Right cardiac atrium (tissue), 5 donors: ENCODE data around the gene FBXO33. TPM values are rescaled to one million over a fixed set of nuclear protein-coding genes. Genes with fewer than 3 reads are reported as not detected.
"Not testable (repeated sequence)": the region's sequence is repeated elsewhere in the genome, so short reads cannot be mapped to it uniquely, and the experiment has no call there.

Experiments
- ATAC-seq, 2 donors: fragments of 200-7000 bp; cut with Tn5 transposase; one replicate each; pipeline versions ENCODE4 v1.8.0 to v1.9.1; 2020; ENCODE audit warnings: moderate library complexity in 2 of 2, mild to moderate bottlenecking in 1 of 2
- DNase-seq, 3 donors: peaks; one replicate each; pipeline ENCODE4 v3.0.0-alpha.2; 2020
- H3K27ac ChIP-seq: one replicate; pipeline ENCODE4 v1.5.1; 2013; ENCODE audit warnings: mild to moderate bottlenecking, low read length, control low read depth, moderate library complexity
- H3K27me3 ChIP-seq: one replicate; pipeline ENCODE4 v1.6.1; 2013; ENCODE audit not compliant: control insufficient read depth, insufficient read depth
- H3K4me1 ChIP-seq: one replicate; pipeline ENCODE4 v1.6.1; 2013; ENCODE audit warnings: low read length; ENCODE audit not compliant: control insufficient read depth, insufficient read depth
- H3K4me3 ChIP-seq: one replicate; pipeline ENCODE4 v1.5.1; 2013; ENCODE audit warnings: low read length, control low read depth
- H3K9me3 ChIP-seq: one replicate; pipeline ENCODE4 v1.6.1; 2013; ENCODE audit warnings: low read length; ENCODE audit not compliant: control insufficient read depth
- WGBS: extraction: QIAGEN DNeasy Blood & Tissue Kit; methylation state at CpG from one replicate; pipeline ENCODE4 v1.1.7; 2013; 5-methylcytosine and 5-hydroxymethylcytosine counted together
- intact Hi-C, 4 donors: fragments of 100-400 bp; cut with DNase I; formaldehyde crosslinking; loops; one replicate each; pipeline versions ENCODE4 v1.11.0 to v1.14.0; 2022 to 2023
- polyA plus RNA-seq: library from polyadenylated mRNA; stranded (reverse); fragments of 200-250 nt; gene quantifications from one replicate; pipeline ENCODE4 v1.2.3, GENCODE V29; 2013
- total RNA-seq, 4 donors: library from RNA; stranded (reverse); fragmentation: NEBNext Ultra II Directional; extraction: Animal tissue kit (Norgen Biotek cat#: 25700); gene quantifications; one replicate each; pipeline ENCODE4 v1.2.1, GENCODE V29; 2021
- donor health status: healthy with polysubstance abuse.
- donor health status: DM: no; HTN: yes; CAD: no.
- donor health status: DM: no; HTN: no; CAD: no.
- donor health status: DM: no; HTN: yes; CAD: no; lungs with severe emphysema.
- donor health status: DM: yes; HTN: yes; CAD: no.

The FBXO33 gene
- total and polyA plus RNA-seq, 5 donors, result 4.0 to 6.7 (median 5.4) TPM

- ATAC-seq (no peak), DNase-seq (no peak)
- Histone ChIP-seq H3K4me3 (no peak overlapping the region), H3K27me3 (no peaks in the 10 kb centered on the region), H3K27ac (no peak overlapping the region), H3K4me1 (no peaks in the 10 kb centered on the region), H3K9me3 (no peaks in the 10 kb centered on the region)
- WGBS, result 98% methylated on average over 1 of the region's 1 CpG
- intact Hi-C loops, result no loop called here
Measured at GRCh38 chr14:39372656-39373055, 59.6 kb downstream of the FBXO33 start.

- no peak overlapping the region for H3K4me3 ChIP-seq
- peak in 1 of 2 donors; percentile 48 for ATAC-seq
- peaks cover 5% of the 10 kb centered on the region for H3K4me1 ChIP-seq
- H3K27me3 ChIP-seq, result no peaks in the 10 kb centered on the region
- no peak for DNase-seq
- H3K9me3 ChIP-seq, result no peaks in the 10 kb centered on the region
- no peak overlapping the region for H3K27ac ChIP-seq
- WGBS, result 92% methylated on average over 12 of the region's 12 CpGs
- intact Hi-C loops, result no loop called here
Measured at GRCh38 chr14:39370415-39370814, 61.8 kb downstream of the FBXO33 start.

- no peak for DNase-seq
- no peak overlapping the region for H3K27ac ChIP-seq
- WGBS, result 91% methylated on average over 2 of the region's 2 CpGs
- no peaks in the 10 kb centered on the region for H3K9me3 ChIP-seq
- peaks cover 5% of the 10 kb centered on the region for H3K4me1 ChIP-seq
- no peak for ATAC-seq
- no peak overlapping the region for H3K4me3 ChIP-seq
- no peaks in the 10 kb centered on the region for H3K27me3 ChIP-seq
- intact Hi-C loops, result loop anchor here in 1 of 4 donors (10.0 kb wide), 1 partner anchor 984 kb away; no protein-coding TSS in a partner anchor
Measured at GRCh38 chr14:39369029-39369428, 63.2 kb downstream of the FBXO33 start.

- ATAC-seq, result peak; percentile 67 to 74
- Histone ChIP-seq H3K4me1 (peaks cover 5% of the 10 kb centered on the region), H3K27ac (no peak overlapping the region), H3K27me3 (no peaks in the 10 kb centered on the region), H3K4me3 (no peak overlapping the region), H3K9me3 (no peaks in the 10 kb centered on the region)
- intact Hi-C loops, result loop anchor here in 1 of 4 donors (10.0 kb wide), 1 partner anchor 984 kb away; no protein-coding TSS in a partner anchor
- WGBS, result 57% methylated on average over 4 of the region's 4 CpGs
- peak in 2 of 3 donors; percentile 23 to 53 for DNase-seq
Measured at GRCh38 chr14:39368261-39368959, 63.8 kb downstream of the FBXO33 start.

- Histone ChIP-seq H3K9me3 (no peaks in the 10 kb centered on the region), H3K27ac (no peak overlapping the region), H3K27me3 (no peaks in the 10 kb centered on the region), H3K4me1 (peaks cover 5% of the 10 kb centered on the region), H3K4me3 (no peak overlapping the region)
- DNase-seq (no peak), ATAC-seq (peak; percentile 16 to 25)
- WGBS, result 74% methylated on average over 2 of the region's 2 CpGs
- intact Hi-C loops, result loop anchor here in 1 of 4 donors (10.0 kb wide), 1 partner anchor 983 kb away; no protein-coding TSS in a partner anchor
Measured at GRCh38 chr14:39367387-39367751, 64.9 kb downstream of the FBXO33 start.

GRCh38 chr14:39366460-39367386 is 65.5 kb downstream of the FBXO33 start:
- intact Hi-C loops, result loop anchor here in 1 of 4 donors (10.0 kb wide), 1 partner anchor 982 kb away; no protein-coding TSS in a partner anchor
- 95% methylated on average over 10 of the region's 10 CpGs for WGBS
- no peaks in the 10 kb centered on the region for H3K9me3 ChIP-seq
- H3K4me3 ChIP-seq, result no peak overlapping the region
- H3K27ac ChIP-seq, result no peak overlapping the region
- H3K4me1 ChIP-seq, result peaks cover 5% of the 10 kb centered on the region
- DNase-seq (peak in 1 of 3 donors; percentile 25), ATAC-seq (peak; percentile 37 to 41)
- no peaks in the 10 kb centered on the region for H3K27me3 ChIP-seq

GRCh38 chr14:39365354-39365753 is 66.9 kb downstream of the FBXO33 start:
- no peaks in the 10 kb centered on the region for H3K9me3 ChIP-seq
- 87% methylated on average over 1 of the region's 1 CpG for WGBS
- no peak overlapping the region for H3K27ac ChIP-seq
- H3K4me3 ChIP-seq, result no peak overlapping the region
- no peaks in the 10 kb centered on the region for H3K27me3 ChIP-seq
- intact Hi-C loops, result loop anchor here in 1 of 4 donors (10.0 kb wide), 1 partner anchor 981 kb away; no protein-coding TSS in a partner anchor
- ATAC-seq (no peak), DNase-seq (no peak)
- H3K4me1 ChIP-seq, result peaks cover 5% of the 10 kb centered on the region

GRCh38 chr14:39364509-39364908 is 67.7 kb downstream of the FBXO33 start:
- H3K4me3 ChIP-seq, result no peak overlapping the region
- no peaks in the 10 kb centered on the region for H3K27me3 ChIP-seq
- ATAC-seq (no peak), DNase-seq (no peak)
- 94% methylated on average over 1 of the region's 1 CpG for WGBS
- H3K9me3 ChIP-seq, result no peaks in the 10 kb centered on the region
- intact Hi-C loops, result loop anchor here in 1 of 4 donors (10.0 kb wide), 1 partner anchor 980 kb away; no protein-coding TSS in a partner anchor
- peaks cover 5% of the 10 kb centered on the region for H3K4me1 ChIP-seq
- no peak overlapping the region for H3K27ac ChIP-seq

- H3K9me3 ChIP-seq, H3K4me3 ChIP-seq, DNase-seq, H3K27me3 ChIP-seq, ATAC-seq, H3K4me1 ChIP-seq, H3K27ac ChIP-seq: not testable (repeated sequence)
- intact Hi-C loops, result loop anchor here in 1 of 4 donors (10.0 kb wide), 1 partner anchor 977 kb away; no protein-coding TSS in a partner anchor
- WGBS, result 94% methylated on average over 5 of the region's 5 CpGs
Measured at GRCh38 chr14:39361556-39361955, 70.7 kb downstream of the FBXO33 start.

- no peak overlapping the region for H3K27ac ChIP-seq
- no peak for ATAC-seq
- DNase-seq, result no peak
- no peaks in the 10 kb centered on the region for H3K27me3 ChIP-seq
- H3K9me3 ChIP-seq, result no peaks in the 10 kb centered on the region
- intact Hi-C loops, result loop anchor here in 1 of 4 donors (10.0 kb wide), 1 partner anchor 976 kb away; no protein-coding TSS in a partner anchor
- H3K4me3 ChIP-seq, result no peak overlapping the region
- no peaks in the 10 kb centered on the region for H3K4me1 ChIP-seq
Measured at GRCh38 chr14:39360316-39360715, 71.9 kb downstream of the FBXO33 start.

GRCh38 chr14:39359069-39359468 is 73.2 kb downstream of the FBXO33 start:
- not testable (repeated sequence) for H3K9me3 ChIP-seq, H3K27me3 ChIP-seq
- WGBS, result 92% methylated on average over 10 of the region's 10 CpGs

More at GRCh38 chr14:39359069-39359468, 73.2 kb downstream of the FBXO33 start:
- ATAC-seq, H3K4me3 ChIP-seq, H3K27ac ChIP-seq, intact Hi-C loops, H3K4me1 ChIP-seq: not testable (repeated sequence)
- DNase-seq, result peak in 1 of 3 donors; percentile 40
